Measurements from ENCODE around the gene IRAG1.

Gene IRAG1

DNA sequence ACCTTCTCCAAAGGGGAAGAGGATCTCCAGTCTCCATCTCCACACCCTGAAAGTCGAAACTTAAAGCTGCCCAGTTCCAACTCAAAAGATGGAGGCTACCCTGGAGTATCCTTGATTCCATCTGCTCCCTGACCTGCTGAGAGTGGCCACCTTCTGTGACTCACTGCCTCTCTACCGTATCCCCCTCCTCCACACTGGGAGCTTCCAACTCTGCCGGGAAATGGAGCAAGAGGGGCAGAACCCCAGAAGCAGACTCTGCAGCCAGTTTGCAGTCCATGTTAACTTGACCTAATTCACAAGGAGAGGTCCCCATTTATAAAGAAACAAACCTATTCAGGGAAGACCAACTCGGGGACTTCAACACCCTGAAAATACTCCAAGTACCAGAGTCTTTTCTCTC lies 22.0 kb upstream of the IRAG1 start:
- H3K4me3 ChIP-seq (ENCODE audit: low read depth, low read length): no peak overlapping the region
- no peak for DNase-seq (ENCODE audit: low read depth, low spot score)
- CTCF ChIA-PET: interaction anchor here (1.4 kb wide), 1 partner anchor 309 kb away, joined by 3 read pairs; no protein-coding TSS in a partner anchor
- POLR2A ChIA-PET: no interaction called here
- TF ChIP-seq, protein P1, sequence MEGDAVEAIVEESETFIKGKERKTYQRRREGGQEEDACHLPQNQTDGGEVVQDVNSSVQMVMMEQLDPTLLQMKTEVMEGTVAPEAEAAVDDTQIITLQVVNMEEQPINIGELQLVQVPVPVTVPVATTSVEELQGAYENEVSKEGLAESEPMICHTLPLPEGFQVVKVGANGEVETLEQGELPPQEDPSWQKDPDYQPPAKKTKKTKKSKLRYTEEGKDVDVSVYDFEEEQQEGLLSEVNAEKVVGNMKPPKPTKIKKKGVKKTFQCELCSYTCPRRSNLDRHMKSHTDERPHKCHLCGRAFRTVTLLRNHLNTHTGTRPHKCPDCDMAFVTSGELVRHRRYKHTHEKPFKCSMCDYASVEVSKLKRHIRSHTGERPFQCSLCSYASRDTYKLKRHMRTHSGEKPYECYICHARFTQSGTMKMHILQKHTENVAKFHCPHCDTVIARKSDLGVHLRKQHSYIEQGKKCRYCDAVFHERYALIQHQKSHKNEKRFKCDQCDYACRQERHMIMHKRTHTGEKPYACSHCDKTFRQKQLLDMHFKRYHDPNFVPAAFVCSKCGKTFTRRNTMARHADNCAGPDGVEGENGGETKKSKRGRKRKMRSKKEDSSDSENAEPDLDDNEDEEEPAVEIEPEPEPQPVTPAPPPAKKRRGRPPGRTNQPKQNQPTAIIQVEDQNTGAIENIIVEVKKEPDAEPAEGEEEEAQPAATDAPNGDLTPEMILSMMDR (IDR thresholded peaks at IDR 0.05; ENCODE audit: insufficient read depth, low read length, missing control alignments): no peak

- POLR2A ChIA-PET: interaction anchor here (0.8 kb wide), 1 partner anchor 8 kb away, joined by 3 read pairs; no protein-coding TSS in a partner anchor
- TF ChIP-seq, protein P1 (IDR thresholded peaks at IDR 0.05; ENCODE audit: insufficient read depth, low read length, missing control alignments): no peak
Observed at GRCh38 chr11:10709299-10710086, 15.9 kb upstream of the IRAG1 start.

GRCh38 chr11:10708131-10708530 lies 14.6 kb upstream of the IRAG1 start:
- ChIA-PET POLR2A (no interaction called here), CTCF (interaction anchor here (0.9 to 1.6 kb wide), 2 partner anchors 11 kb away, joined by 4 read pairs; no protein-coding TSS in a partner anchor)
- TF ChIP-seq, protein P1 (IDR thresholded peaks at IDR 0.05; ENCODE audit: insufficient read depth, low read length, missing control alignments): no peak
- H3K4me3 ChIP-seq (ENCODE audit: low read depth, low read length): no peak overlapping the region
- no peak for DNase-seq (ENCODE audit: low read depth, low spot score)

More at GRCh38 chr11:10709299-10710086, 15.9 kb upstream of the IRAG1 start:
- H3K4me3 ChIP-seq (ENCODE audit: low read depth, low read length): no peak overlapping the region
- CTCF ChIA-PET: interaction anchor here (0.8 to 1.3 kb wide), 5 partner anchors 9 to 343 kb away, joined by 3 to 5 read pairs (median 4); partner anchors contain the start of gene RNF141
- no peak for DNase-seq (ENCODE audit: low read depth, low spot score)

- ChIA-PET CTCF (no interaction called here), POLR2A (no interaction called here)
- no peak overlapping the region for H3K4me3 ChIP-seq (ENCODE audit: low read depth, low read length)
- DNase-seq (ENCODE audit: low read depth, low spot score): no peak
- TF ChIP-seq, protein P1 (IDR thresholded peaks at IDR 0.05; ENCODE audit: insufficient read depth, low read length, missing control alignments): no peak
Observed at GRCh38 chr11:10701982-10702381, 8.4 kb upstream of the IRAG1 start.

- ChIA-PET CTCF (no interaction called here), POLR2A (no interaction called here)
- DNase-seq (ENCODE audit: low read depth, low spot score): no peak
- TF ChIP-seq, protein P1 (IDR thresholded peaks at IDR 0.05; ENCODE audit: insufficient read depth, low read length, missing control alignments): no peak
- H3K4me3 ChIP-seq (ENCODE audit: low read depth, low read length): no peak overlapping the region
Observed at GRCh38 chr11:10699072-10699471, 5.5 kb upstream of the IRAG1 start.

DNA sequence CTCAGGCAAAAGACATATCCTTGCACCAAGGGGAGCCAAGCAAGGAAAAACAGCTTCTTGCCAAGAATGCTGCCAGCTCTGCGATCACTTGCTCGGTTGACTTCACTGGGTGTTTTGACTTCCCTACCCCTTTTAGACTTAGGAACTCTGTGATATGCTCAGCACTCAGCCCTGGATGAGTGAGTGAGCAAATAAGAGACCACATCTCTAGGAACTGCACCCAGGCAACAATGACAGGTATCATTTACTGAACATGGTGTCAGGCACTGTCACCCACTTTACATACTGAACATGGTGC lies 3.7 kb upstream of the IRAG1 start:
- no peak overlapping the region for H3K4me3 ChIP-seq (ENCODE audit: low read depth, low read length)
- TF ChIP-seq, protein P1 (IDR thresholded peaks at IDR 0.05; ENCODE audit: insufficient read depth, low read length, missing control alignments): no peak
- ChIA-PET POLR2A (no interaction called here), CTCF (interaction anchor here (1.0 to 1.5 kb wide), 4 partner anchors 10 to 46 kb away, joined by 3 to 4 read pairs (median 4); no protein-coding TSS in a partner anchor)
- DNase-seq (ENCODE audit: low read depth, low spot score): no peak
